Natural killer cell (primary cell): Measurements from ENCODE around the gene PPP1R3F. TPM values are rescaled to one million over a fixed set of nuclear protein-coding genes. Genes with fewer than 3 reads are reported as not detected.

ENCODE experiments used
- ATAC-seq, 3 donors: fragments of 150-1000 bp in 2 of 3; fragments of 200-7000 bp in 1 of 3; cut with Tn5 transposase; 1 replicate in 1 of 3; 2 replicates in 2 of 3; pipeline ENCODE4 v1.10.0; 2021; ENCODE audit warnings: mild to moderate bottlenecking in 2 of 3, moderate library complexity in 2 of 3
- DNase-seq, 2 donors: peaks; one replicate each; pipeline versions ENCODE4 v3.0.0 to v3.0.0-alpha.2; 2013 to 2021; ENCODE audit warnings: mixed read lengths in 1 of 2
- H3K27ac ChIP-seq: one replicate; pipeline ENCODE4 v1.5.1; 2013; ENCODE audit warnings: mild to moderate bottlenecking, low read length
- H3K27me3 ChIP-seq: one replicate; pipeline ENCODE4 v1.6.1; 2013; ENCODE audit warnings: low read length; ENCODE audit not compliant: control insufficient read depth, insufficient read depth
- H3K36me3 ChIP-seq: one replicate; pipeline ENCODE4 v1.6.1; 2013; ENCODE audit warnings: low read length; ENCODE audit not compliant: control insufficient read depth, insufficient read depth
- H3K4me1 ChIP-seq: one replicate; pipeline ENCODE4 v1.6.1; 2013; ENCODE audit warnings: low read length; ENCODE audit not compliant: control insufficient read depth, insufficient read depth
- H3K4me3 ChIP-seq: one replicate; pipeline ENCODE4 v1.5.1; 2013; ENCODE audit warnings: low read length
- H3K9me3 ChIP-seq: one replicate; pipeline ENCODE4 v1.6.1; 2013; ENCODE audit warnings: low read length; ENCODE audit not compliant: control insufficient read depth, insufficient read depth
- H3K27ac Mint-ChIP-seq, 2 donors: one replicate each; pipeline ENCODE4 v1.8.0; 2022; ENCODE audit warnings: mild to moderate bottlenecking in 2 of 2, mixed read lengths in 2 of 2, moderate library complexity in 1 of 2
- H3K27me3 Mint-ChIP-seq, 2 donors: one replicate each; pipeline ENCODE4 v1.8.0; 2022; ENCODE audit warnings: low read depth in 2 of 2, mixed read lengths in 2 of 2
- H3K36me3 Mint-ChIP-seq: one replicate; pipeline ENCODE4 v1.8.0; 2022; ENCODE audit warnings: mixed read lengths
- H3K4me1 Mint-ChIP-seq, 2 donors: one replicate each; pipeline ENCODE4 v1.8.0; 2022; ENCODE audit warnings: mixed read lengths in 2 of 2
- H3K4me3 Mint-ChIP-seq: one replicate; pipeline ENCODE4 v1.8.0; 2022; ENCODE audit warnings: mild to moderate bottlenecking, moderate library complexity, mixed read lengths
- H3K9me3 Mint-ChIP-seq, 2 donors: one replicate each; pipeline ENCODE4 v1.8.0; 2022; ENCODE audit warnings: mixed read lengths in 2 of 2
- CTCF ChIP-seq: fragments of 200-600 bp; IDR thresholded peaks from one replicate; pipeline ENCODE4 v1.8.0; 2022; ENCODE audit warnings: antibody characterized with exemption
- WGBS: methylation state at CpG from one replicate; pipeline ENCODE4 v1.1.7; 2013; ENCODE audit warnings: missing lambda C conversion rate; ENCODE audit not compliant: insufficient coverage; 5-methylcytosine and 5-hydroxymethylcytosine counted together
- intact Hi-C: fragments of 100-400 bp; cut with micrococcal nuclease; formaldehyde crosslinking; loops from one replicate; pipeline ENCODE4 v1.14.2; 2022
- total RNA-seq, 4 donors: library from RNA; stranded (reverse); fragments of 120-200 nt in 1 of 4; gene quantifications; one replicate each; pipeline versions ENCODE4 v1.2.3 to v1.2.4, GENCODE V29; 2013 to 2022

The PPP1R3F gene
- total RNA-seq, 3 donors from 2014 or later (not counting 1 experiment from before 2014, with no cell fraction given) = 2.9 to 4.3 (median 3.6) TPM

- H3K4me3 Mint-ChIP-seq = no peak overlapping the region
- DNase-seq (no peak), ATAC-seq (no peak)
- no peak for TF ChIP-seq CTCF
- H3K27ac Mint-ChIP-seq = no peak overlapping the region
- WGBS = 98% methylated on average over 6 of the region's 7 CpGs
- no peaks in the 10 kb centered on the region for H3K36me3 Mint-ChIP-seq
- peaks cover 8 to 20% of the 10 kb centered on the region in 2 donors for H3K4me1 Mint-ChIP-seq
- H3K4me1 ChIP-seq = peaks cover 27% of the 10 kb centered on the region
- no peaks in the 10 kb centered on the region for H3K36me3 ChIP-seq
- H3K9me3 Mint-ChIP-seq = no peaks in the 10 kb centered on the region
- no peak overlapping the region for H3K27ac ChIP-seq
- H3K27me3 ChIP-seq = no peaks in the 10 kb centered on the region
- no peaks in the 10 kb centered on the region for H3K27me3 Mint-ChIP-seq
- H3K9me3 ChIP-seq = no peaks in the 10 kb centered on the region
- no peak overlapping the region for H3K4me3 ChIP-seq
- intact Hi-C loops = no loop called here
These were observed 15.0 kb upstream of the PPP1R3F start for GRCh38 chrX:49254639-49255038.

GRCh38 chrX:49256268-49256995 is 13.2 kb upstream of the PPP1R3F start:
- WGBS = 90% methylated on average over 9 of the region's 9 CpGs
- peaks cover 22% of the 10 kb centered on the region for H3K4me1 ChIP-seq
- no peak overlapping the region for H3K4me3 ChIP-seq
- Mint-ChIP-seq H3K27me3 (no peaks in the 10 kb centered on the region), H3K27ac (no peak overlapping the region), H3K36me3 (no peaks in the 10 kb centered on the region), H3K4me3 (no peak overlapping the region), H3K4me1 (peaks cover 0 to 12% of the 10 kb centered on the region in 2 donors), H3K9me3 (no peaks in the 10 kb centered on the region)
- intact Hi-C loops = no loop called here
- H3K27ac ChIP-seq = no peak overlapping the region
- ATAC-seq (no peak), DNase-seq (no peak)
- no peaks in the 10 kb centered on the region for H3K9me3 ChIP-seq
- TF ChIP-seq CTCF = no peak
- no peaks in the 10 kb centered on the region for H3K36me3 ChIP-seq
- no peaks in the 10 kb centered on the region for H3K27me3 ChIP-seq

DNA sequence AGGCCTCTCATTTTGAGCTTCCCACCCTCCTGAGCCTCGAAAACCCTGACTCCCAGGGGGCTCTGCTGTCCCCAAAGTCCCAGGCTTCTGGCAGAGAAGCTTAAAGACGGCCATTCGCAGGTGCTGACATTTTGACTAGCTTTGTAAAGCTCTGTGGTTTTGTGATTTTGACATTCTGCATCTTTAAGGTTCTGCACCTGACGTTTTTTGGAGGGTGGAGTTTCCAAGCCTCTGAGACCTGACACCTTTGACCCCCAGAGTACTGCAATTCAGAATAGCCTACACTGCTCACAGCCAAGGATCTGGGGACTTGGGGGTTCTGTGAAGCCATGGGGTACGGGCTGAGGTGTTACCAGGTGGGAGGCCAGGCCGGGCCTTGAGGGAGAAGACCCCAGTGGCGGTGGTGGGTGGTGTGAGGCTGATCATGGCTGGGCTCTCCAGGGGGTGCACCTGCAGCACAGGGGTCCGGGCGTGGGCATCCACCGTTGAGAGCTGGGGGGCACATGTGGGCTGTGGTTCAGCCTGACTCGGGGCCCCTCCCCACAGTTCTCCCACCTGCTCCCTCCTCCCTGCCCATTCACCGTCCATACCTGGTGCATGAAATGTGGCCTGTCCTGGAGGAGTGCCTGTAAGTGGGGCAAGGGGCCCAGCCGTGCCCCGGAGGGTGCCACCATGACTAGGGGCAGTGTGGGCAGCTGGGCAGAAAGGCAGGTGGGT is 12.4 kb upstream of the PPP1R3F start:
- no peak overlapping the region for H3K4me3 ChIP-seq
- Mint-ChIP-seq H3K36me3 (no peaks in the 10 kb centered on the region), H3K4me3 (no peak overlapping the region)

More for the DNA sequence above, 12.4 kb upstream of the PPP1R3F start:
- no peaks in the 10 kb centered on the region for H3K27me3 Mint-ChIP-seq
- Histone ChIP-seq H3K4me1 (peaks cover 22% of the 10 kb centered on the region), H3K9me3 (no peaks in the 10 kb centered on the region), H3K36me3 (no peaks in the 10 kb centered on the region), H3K27ac (no peak overlapping the region), H3K27me3 (no peaks in the 10 kb centered on the region)
- H3K4me1 Mint-ChIP-seq = peaks cover 0 to 4% of the 10 kb centered on the region in 2 donors
- DNase-seq = no peak
- no peak overlapping the region for H3K27ac Mint-ChIP-seq
- no peak for ATAC-seq
- TF ChIP-seq CTCF = no peak
- H3K9me3 Mint-ChIP-seq = no peaks in the 10 kb centered on the region
- intact Hi-C loops = no loop called here
- WGBS = 81% methylated on average over 13 of the region's 14 CpGs
